GM19452 (cell line): ENCODE results near the gene UBP1.

ENCODE experiments used
- ATAC-seq: cut with Tn5 transposase; IDR thresholded peaks from one replicate; pipeline ENCODE4 v1.9.1; 2021; ENCODE audit not compliant: unreplicated experiment

UBP1 gene

GRCh38 chr3:33392144-33392543 is 48.1 kb downstream of the UBP1 start:
- no peak for ATAC-seq

- no peak for ATAC-seq
These were observed 48.8 kb downstream of the UBP1 start for GRCh38 chr3:33391255-33391995.

- no peak for ATAC-seq
These were observed 50.3 kb downstream of the UBP1 start for GRCh38 chr3:33389908-33390307.

GRCh38 chr3:33388374-33389100 is 51.7 kb downstream of the UBP1 start:
- ATAC-seq: no peak

GRCh38 chr3:33386631-33387030 is 53.6 kb downstream of the UBP1 start:
- no peak for ATAC-seq

GRCh38 chr3:33385423-33385822 is 54.8 kb downstream of the UBP1 start:
- ATAC-seq: no peak

- ATAC-seq: no peak
These were observed 56.3 kb downstream of the UBP1 start for GRCh38 chr3:33383951-33384350.

GRCh38 chr3:33380653-33381052 is 59.6 kb downstream of the UBP1 start:
- ATAC-seq: no peak

- no peak for ATAC-seq
These were observed 62.3 kb downstream of the UBP1 start for GRCh38 chr3:33377931-33378330.

- ATAC-seq: no peak
These were observed 62.7 kb downstream of the UBP1 start for GRCh38 chr3:33377489-33377888.

- ATAC-seq: no peak
These were observed 67.1 kb downstream of the UBP1 start for GRCh38 chr3:33373082-33373437.

- no peak for ATAC-seq
These were observed 67.8 kb downstream of the UBP1 start for GRCh38 chr3:33372218-33373081.

- ATAC-seq: no peak
These were observed 75.6 kb downstream of the UBP1 start for GRCh38 chr3:33364531-33365128.

- no peak for ATAC-seq
These were observed 76.1 kb downstream of the UBP1 start for GRCh38 chr3:33364060-33364459.

GRCh38 chr3:33363113-33363800 is 76.9 kb downstream of the UBP1 start:
- ATAC-seq: no peak

- ATAC-seq: no peak
These were observed 79.9 kb downstream of the UBP1 start for GRCh38 chr3:33360136-33360825.

GRCh38 chr3:33358172-33358781 is 81.9 kb downstream of the UBP1 start:
- no peak for ATAC-seq

- no peak for ATAC-seq
These were observed 84.6 kb downstream of the UBP1 start for GRCh38 chr3:33355611-33356010.

GRCh38 chr3:33339758-33340157 is 100.4 kb downstream of the UBP1 start:
- ATAC-seq: no peak
